Mucosa of descending colon (tissue), 3 donors: Measurements from ENCODE around the gene METTL8. TPM values are rescaled to one million over a fixed set of nuclear protein-coding genes. Genes with fewer than 3 reads are reported as not detected.
A peak's percentile ranks its signal among the peaks of the same experiment; 100 is the strongest.

ENCODE experiments used
- ATAC-seq: fragments of 200-7000 bp; cut with Tn5 transposase; one replicate; pipeline ENCODE4 v1.9.1; 2020; ENCODE audit warnings: mild to moderate bottlenecking, moderate library complexity
- DNase-seq, 3 donors: peaks; one replicate each; pipeline ENCODE4 v3.0.0-alpha.2; 2020
- H3K36me3 ChIP-seq: fragments of 200-600 bp; one replicate; pipeline ENCODE4 v1.8.0; 2021; ENCODE audit warnings: low read depth, mild to moderate bottlenecking
- H3K4me1 ChIP-seq: fragments of 200-600 bp; one replicate; pipeline ENCODE4 v1.8.0; 2021; ENCODE audit warnings: low read depth, mild to moderate bottlenecking
- H3K4me3 ChIP-seq: fragments of 200-600 bp; one replicate; pipeline ENCODE4 v1.8.0; 2021; ENCODE audit warnings: mild to moderate bottlenecking
- H3K9me3 ChIP-seq: fragments of 200-600 bp; one replicate; pipeline ENCODE4 v1.8.0; 2021; ENCODE audit warnings: mild to moderate bottlenecking
- CTCF ChIP-seq: fragments of 200-600 bp; IDR thresholded peaks from one replicate; pipeline ENCODE4 v1.8.0; 2022; ENCODE audit warnings: antibody characterized with exemption, mild to moderate bottlenecking
- intact Hi-C, 2 donors: fragments of 100-400 bp; cut with DNase I in 1 of 2; cut with micrococcal nuclease in 1 of 2; formaldehyde crosslinking; loops; one replicate each; pipeline versions ENCODE4 v1.11.0 to v1.11.1; 2022; cut with DNase I, micrococcal nuclease
- total RNA-seq, 3 donors: library from RNA; stranded (reverse); fragmentation: NEBNext Ultra II Directional in 2 of 3; extraction: Animal tissue kit (Norgen Biotek cat#: 25700) in 2 of 3; gene quantifications; one replicate each; pipeline versions ENCODE4 v1.2.1 to v1.2.4, GENCODE V29; 2021 to 2023
- donor health status: DM: no; HTN: no; CAD: no; lungs with moderate emphysema.
- donor health status: DM: no; HTN: no; CAD: no.
- donor health status: DM: no; HTN: yes; CAD: no.

The METTL8 gene
- total RNA-seq, 3 donors from 2014 or later = 15.9 to 44.9 (median 20.7) TPM

DNA sequence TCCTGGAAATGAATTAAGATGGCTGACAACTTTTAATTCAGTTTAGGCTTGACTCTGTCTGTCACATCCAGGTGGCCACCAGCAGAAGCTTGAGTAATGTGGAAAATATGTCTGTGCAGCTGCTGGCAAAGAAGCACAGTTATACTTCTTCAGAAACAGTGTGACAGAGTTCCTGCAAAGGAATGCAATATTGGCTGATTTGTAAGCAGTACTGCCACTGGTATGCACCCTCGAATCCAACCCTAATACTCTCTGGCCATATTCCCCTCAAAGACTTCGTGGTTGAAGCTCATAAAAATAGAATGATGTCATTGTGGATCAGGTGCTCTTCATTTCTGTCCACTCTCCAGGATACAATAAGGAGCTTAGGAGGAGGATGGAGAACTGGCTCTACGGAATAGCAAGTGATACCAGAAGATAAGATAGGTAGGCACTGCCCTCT is 86.2 kb downstream of the METTL8 start:
- Histone ChIP-seq H3K4me3 (no peak overlapping the region), H3K9me3 (no peaks in the 10 kb centered on the region), H3K4me1 (peaks cover 20% of the 10 kb centered on the region), H3K36me3 (no peaks in the 10 kb centered on the region)
- ATAC-seq (peak; percentile 37), DNase-seq (no peak)
- intact Hi-C loops = no loop called here
- TF ChIP-seq CTCF = no peak

- peaks cover 20% of the 10 kb centered on the region for H3K4me1 ChIP-seq
- ATAC-seq (peak; percentile 66), DNase-seq (no peak)
- intact Hi-C loops = no loop called here
- no peak overlapping the region for H3K4me3 ChIP-seq
- no peaks in the 10 kb centered on the region for H3K36me3 ChIP-seq
- no peak for TF ChIP-seq CTCF
- H3K9me3 ChIP-seq = no peaks in the 10 kb centered on the region
Measured at GRCh38 chr2:171346723-171347557, 86.8 kb downstream of the METTL8 start.

DNA sequence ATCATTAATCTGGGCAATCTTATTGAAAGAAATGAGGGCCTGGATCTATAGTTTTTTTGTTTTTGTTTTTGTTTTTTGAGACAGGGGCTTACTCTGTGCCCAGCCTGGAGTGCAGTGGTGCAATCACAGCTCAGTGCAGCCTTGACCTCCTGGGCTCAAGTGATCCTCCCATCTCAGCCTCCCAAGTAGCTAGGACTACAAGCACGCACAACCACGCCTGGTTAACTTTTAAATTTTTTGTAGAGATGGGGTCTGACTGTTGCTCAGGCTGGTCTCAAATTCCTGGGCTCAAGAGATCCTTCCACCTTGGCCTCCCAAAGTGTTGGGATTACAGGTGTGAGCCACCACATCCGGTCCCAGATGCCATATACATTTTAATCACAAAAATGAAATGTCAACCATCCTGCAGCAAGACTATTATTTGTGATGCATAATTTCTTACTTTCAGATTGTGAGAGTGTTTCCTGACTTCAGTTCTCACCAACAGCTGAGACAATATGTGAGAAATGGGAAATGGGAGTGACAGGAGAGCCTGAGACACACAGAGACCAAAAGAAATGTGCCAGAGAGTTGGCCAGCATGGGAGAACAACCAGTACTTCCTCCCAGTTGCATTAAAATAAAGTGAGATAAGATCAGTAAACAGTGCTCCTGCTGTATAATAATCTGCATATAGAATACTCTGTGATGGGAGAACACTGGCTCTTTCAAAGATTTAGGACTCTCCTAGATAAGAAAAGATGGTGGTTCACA is 87.6 kb downstream of the METTL8 start:
- peak in 1 of 3 donors; percentile 30 for DNase-seq
- no peak for TF ChIP-seq CTCF
- intact Hi-C loops = no loop called here
- peak; percentile 91 for ATAC-seq
- no peaks in the 10 kb centered on the region for H3K9me3 ChIP-seq
- no peaks in the 10 kb centered on the region for H3K36me3 ChIP-seq
- no peak overlapping the region for H3K4me3 ChIP-seq
- peaks cover 20% of the 10 kb centered on the region for H3K4me1 ChIP-seq

DNA sequence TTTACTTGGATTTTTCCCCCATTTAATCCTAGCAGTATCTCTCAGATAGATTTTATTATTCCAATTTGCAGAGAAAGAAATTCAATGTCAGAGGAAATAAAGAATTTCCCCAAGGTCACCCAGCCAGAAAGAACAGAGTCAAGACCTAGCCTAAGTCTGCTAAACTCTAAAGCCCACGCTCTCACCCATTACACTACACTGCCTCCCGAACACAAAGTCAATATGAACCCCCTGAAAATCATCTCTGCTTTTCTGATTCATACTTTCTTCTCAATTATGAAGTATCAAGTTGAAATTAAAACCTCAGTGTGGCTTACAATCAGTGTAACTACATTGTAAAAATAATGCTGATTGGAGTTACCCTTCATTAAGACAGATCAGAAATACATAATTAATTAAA is 89.6 kb downstream of the METTL8 start:
- H3K9me3 ChIP-seq = no peaks in the 10 kb centered on the region
- H3K36me3 ChIP-seq = no peaks in the 10 kb centered on the region
- TF ChIP-seq CTCF = no peak
- H3K4me3 ChIP-seq = no peak overlapping the region
- intact Hi-C loops = no loop called here
- ATAC-seq (no peak), DNase-seq (no peak)
- peaks cover 20% of the 10 kb centered on the region for H3K4me1 ChIP-seq

DNA sequence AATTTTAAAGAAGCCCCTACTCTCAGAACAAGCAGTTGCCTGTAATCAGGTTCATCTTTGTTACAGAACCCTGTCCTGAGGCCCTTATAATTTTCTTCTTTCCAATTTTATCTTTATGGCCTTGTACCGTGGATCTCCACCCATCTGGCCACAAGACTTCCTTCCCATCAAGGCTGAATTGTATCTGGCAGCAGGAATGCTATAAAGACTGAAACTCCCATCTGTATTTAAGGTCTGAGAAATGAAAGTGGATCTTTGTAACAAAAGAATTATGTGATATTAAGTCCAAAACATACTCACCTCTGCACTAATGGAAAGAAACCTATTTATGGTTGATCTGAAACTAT is 91.8 kb downstream of the METTL8 start:
- intact Hi-C loops = no loop called here
- Histone ChIP-seq H3K4me1 (peaks cover 12% of the 10 kb centered on the region), H3K36me3 (no peaks in the 10 kb centered on the region), H3K9me3 (no peaks in the 10 kb centered on the region), H3K4me3 (no peak overlapping the region)
- ATAC-seq (peak; percentile 81), DNase-seq (peak in 1 of 3 donors; percentile 44)
- TF ChIP-seq CTCF = no peak
